ENCODE measurements around the gene KDM6B. TPM values are rescaled to one million over a fixed set of nuclear protein-coding genes. Genes with fewer than 3 reads are reported as not detected.

KDM6B gene
- total RNA-seq, 3 donors from 2014 or later, result 44.3 to 73.6 (median 54.6) TPM

GRCh38 chr17:7850701-7851437 lies 16.9 kb downstream of the KDM6B start:
- no peaks in the 10 kb centered on the region for H3K9me3 ChIP-seq
- peak in 2 of 3 donors; percentile 12 to 57 for DNase-seq
- peak; percentile 0 for ATAC-seq
- TF ChIP-seq, protein P1, sequence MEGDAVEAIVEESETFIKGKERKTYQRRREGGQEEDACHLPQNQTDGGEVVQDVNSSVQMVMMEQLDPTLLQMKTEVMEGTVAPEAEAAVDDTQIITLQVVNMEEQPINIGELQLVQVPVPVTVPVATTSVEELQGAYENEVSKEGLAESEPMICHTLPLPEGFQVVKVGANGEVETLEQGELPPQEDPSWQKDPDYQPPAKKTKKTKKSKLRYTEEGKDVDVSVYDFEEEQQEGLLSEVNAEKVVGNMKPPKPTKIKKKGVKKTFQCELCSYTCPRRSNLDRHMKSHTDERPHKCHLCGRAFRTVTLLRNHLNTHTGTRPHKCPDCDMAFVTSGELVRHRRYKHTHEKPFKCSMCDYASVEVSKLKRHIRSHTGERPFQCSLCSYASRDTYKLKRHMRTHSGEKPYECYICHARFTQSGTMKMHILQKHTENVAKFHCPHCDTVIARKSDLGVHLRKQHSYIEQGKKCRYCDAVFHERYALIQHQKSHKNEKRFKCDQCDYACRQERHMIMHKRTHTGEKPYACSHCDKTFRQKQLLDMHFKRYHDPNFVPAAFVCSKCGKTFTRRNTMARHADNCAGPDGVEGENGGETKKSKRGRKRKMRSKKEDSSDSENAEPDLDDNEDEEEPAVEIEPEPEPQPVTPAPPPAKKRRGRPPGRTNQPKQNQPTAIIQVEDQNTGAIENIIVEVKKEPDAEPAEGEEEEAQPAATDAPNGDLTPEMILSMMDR (IDR thresholded peaks at IDR 0.05), result no peak
- H3K4me3 ChIP-seq, result no peak overlapping the region
- peaks cover 7% of the 10 kb centered on the region for H3K36me3 ChIP-seq (ENCODE audit: low read depth)
- intact Hi-C loops (cut with DNase I, micrococcal nuclease), result no loop called here
- H3K4me1 ChIP-seq (ENCODE audit: low read depth), result peaks cover 18% of the 10 kb centered on the region

DNA sequence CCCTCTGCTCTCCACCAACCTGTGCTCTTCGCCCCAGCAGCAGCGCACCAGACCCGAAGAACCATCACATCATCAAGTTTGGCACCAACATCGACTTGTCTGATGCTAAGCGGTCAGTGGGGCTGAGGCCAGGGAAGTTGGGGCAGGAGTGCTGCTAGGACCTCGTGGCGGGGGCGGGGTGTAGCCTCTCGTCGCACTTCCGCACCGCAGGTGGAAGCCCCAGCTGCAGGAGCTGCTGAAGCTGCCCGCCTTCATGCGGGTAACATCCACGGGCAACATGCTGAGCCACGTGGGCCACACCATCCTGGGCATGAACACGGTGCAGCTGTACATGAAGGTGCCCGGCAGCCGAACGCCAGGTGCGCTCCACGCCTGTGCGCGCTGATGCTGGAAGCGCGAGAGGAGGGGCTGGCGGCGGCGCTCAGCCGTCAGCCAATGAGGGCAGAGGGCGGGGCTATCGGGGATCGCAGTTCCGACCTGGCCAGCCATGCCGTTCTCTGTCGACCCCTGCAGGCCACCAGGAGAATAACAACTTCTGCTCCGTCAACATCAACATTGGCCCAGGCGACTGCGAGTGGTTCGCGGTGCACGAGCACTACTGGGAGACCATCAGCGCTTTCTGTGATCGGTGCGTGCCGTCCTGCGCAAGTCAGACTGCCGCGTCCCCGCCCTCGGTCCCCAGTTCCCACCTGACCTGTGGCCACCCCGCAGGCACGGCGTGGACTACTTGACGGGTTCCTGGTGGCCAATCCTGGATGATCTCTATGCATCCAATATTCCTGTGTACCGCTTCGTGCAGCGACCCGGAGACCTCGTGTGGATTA lies 17.6 kb downstream of the KDM6B start:
- TF ChIP-seq, protein P1 (IDR thresholded peaks at IDR 0.05), result peak; percentile 95
- intact Hi-C loops (cut with DNase I, micrococcal nuclease), result no loop called here
- peaks cover 7% of the 10 kb centered on the region for H3K36me3 ChIP-seq (ENCODE audit: low read depth)
- peaks cover 26% of the 10 kb centered on the region for H3K4me1 ChIP-seq (ENCODE audit: low read depth)
- peak; percentile 93 to 96 (median 94) for DNase-seq
- no peaks in the 10 kb centered on the region for H3K9me3 ChIP-seq
- H3K4me3 ChIP-seq, result no peak overlapping the region
- ATAC-seq, result peak; percentile 93

DNA sequence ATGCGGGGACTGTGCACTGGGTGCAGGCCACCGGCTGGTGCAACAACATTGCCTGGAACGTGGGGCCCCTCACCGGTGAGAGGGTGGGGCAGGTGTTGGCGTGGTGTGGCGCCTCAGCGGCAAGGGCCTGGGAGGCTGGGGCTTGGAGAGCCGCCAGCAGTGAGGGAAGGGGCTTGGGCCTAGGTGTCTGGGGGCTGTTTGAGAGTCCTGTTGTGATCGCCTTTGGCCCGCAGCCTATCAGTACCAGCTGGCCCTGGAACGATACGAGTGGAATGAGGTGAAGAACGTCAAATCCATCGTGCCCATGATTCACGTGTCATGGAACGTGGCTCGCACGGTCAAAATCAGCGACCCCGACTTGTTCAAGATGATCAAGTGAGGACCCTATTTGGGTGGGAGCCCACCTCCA lies 18.2 kb downstream of the KDM6B start:
- intact Hi-C loops (cut with DNase I, micrococcal nuclease), result no loop called here
- H3K36me3 ChIP-seq (ENCODE audit: low read depth), result peaks cover 9% of the 10 kb centered on the region
- H3K4me3 ChIP-seq, result no peak overlapping the region
- H3K4me1 ChIP-seq (ENCODE audit: low read depth), result peaks cover 26% of the 10 kb centered on the region
- DNase-seq (peak in 2 of 3 donors; percentile 33 to 72), ATAC-seq (no peak)
- no peaks in the 10 kb centered on the region for H3K9me3 ChIP-seq
- TF ChIP-seq, protein P1 (IDR thresholded peaks at IDR 0.05), result no peak

DNA sequence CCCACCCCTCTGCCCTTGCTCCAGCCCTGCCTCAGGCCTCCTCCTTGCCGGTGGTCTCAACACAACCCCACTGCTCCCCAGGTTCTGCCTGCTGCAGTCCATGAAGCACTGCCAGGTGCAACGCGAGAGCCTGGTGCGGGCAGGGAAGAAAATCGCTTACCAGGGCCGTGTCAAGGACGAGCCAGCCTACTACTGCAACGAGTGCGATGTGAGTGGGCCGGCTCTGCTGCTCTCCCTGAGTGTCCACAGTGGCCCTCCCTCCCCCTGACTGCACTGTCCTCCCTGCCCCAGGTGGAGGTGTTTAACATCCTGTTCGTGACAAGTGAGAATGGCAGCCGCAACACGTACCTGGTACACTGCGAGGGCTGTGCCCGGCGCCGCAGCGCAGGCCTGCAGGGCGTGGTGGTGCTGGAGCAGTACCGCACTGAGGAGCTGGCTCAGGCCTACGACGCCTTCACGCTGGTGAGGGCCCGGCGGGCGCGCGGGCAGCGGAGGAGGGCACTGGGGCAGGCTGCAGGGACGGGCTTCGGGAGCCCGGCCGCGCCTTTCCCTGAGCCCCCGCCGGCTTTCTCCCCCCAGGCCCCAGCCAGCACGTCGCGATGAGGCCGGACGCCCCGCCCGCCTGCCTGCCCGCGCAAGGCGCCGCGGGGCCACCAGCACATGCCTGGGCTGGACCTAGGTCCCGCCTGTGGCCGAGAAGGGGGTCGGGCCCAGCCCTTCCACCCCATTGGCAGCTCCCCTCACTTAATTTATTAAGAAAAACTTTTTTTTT lies 19.1 kb downstream of the KDM6B start:
- Histone ChIP-seq H3K9me3 (no peaks in the 10 kb centered on the region), H3K4me3 (no peak overlapping the region), H3K4me1 (ENCODE audit: low read depth) (peaks cover 29% of the 10 kb centered on the region), H3K36me3 (ENCODE audit: low read depth) (peaks cover 15% of the 10 kb centered on the region)
- TF ChIP-seq, protein P1 (IDR thresholded peaks at IDR 0.05), result no peak
- peak in 2 of 3 donors; percentile 19 to 58 for DNase-seq
- ATAC-seq, result no peak
- intact Hi-C loops (cut with DNase I, micrococcal nuclease), result no loop called here

DNA sequence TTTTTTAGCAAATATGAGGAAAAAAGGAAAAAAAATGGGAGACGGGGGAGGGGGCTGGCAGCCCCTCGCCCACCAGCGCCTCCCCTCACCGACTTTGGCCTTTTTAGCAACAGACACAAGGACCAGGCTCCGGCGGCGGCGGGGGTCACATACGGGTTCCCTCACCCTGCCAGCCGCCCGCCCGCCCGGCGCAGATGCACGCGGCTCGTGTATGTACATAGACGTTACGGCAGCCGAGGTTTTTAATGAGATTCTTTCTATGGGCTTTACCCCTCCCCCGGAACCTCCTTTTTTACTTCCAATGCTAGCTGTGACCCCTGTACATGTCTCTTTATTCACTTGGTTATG lies 19.6 kb downstream of the KDM6B start:
- Histone ChIP-seq H3K4me1 (ENCODE audit: low read depth) (peaks cover 35% of the 10 kb centered on the region), H3K4me3 (no peak overlapping the region), H3K9me3 (no peaks in the 10 kb centered on the region), H3K36me3 (ENCODE audit: low read depth) (peaks cover 15% of the 10 kb centered on the region)
- TF ChIP-seq, protein P1 (IDR thresholded peaks at IDR 0.05), result no peak
- ATAC-seq (no peak), DNase-seq (peak in 2 of 3 donors; percentile 25 to 61)
- intact Hi-C loops (cut with DNase I, micrococcal nuclease), result no loop called here

Measured in mucosa of descending colon (tissue), 3 donors.